SK-N-SH (cell line): ENCODE results near the gene STK16.

Experiments used
- FOXJ3 ChIP-seq: sonication (generic); formaldehyde crosslinking; IDR thresholded peaks from 2 replicates; pipeline ENCODE4 v1.5.1; 2020; ENCODE audit warnings: mild to moderate bottlenecking, missing genetic modification reagents
- FOXM1 ChIP-seq: IDR thresholded peaks from 2 replicates; pipeline ENCODE4 v1.4.0; 2012; ENCODE audit warnings: low read depth, mild to moderate bottlenecking
- POLR2AphosphoS5 ChIP-seq: IDR thresholded peaks from 2 replicates; pipeline ENCODE4 v1.6.1; 2012; ENCODE audit warnings: low read depth, low read length
- RAD21 ChIP-seq: IDR thresholded peaks from 2 replicates; pipeline ENCODE4 v1.6.1; 2012; ENCODE audit warnings: mild to moderate bottlenecking, low read length
- REST ChIP-seq: IDR thresholded peaks from 2 replicates; pipeline ENCODE4 v1.6.1; 2012; ENCODE audit warnings: mild to moderate bottlenecking, low read depth, low read length, moderate library complexity
- TEAD4 ChIP-seq: IDR thresholded peaks from 2 replicates; pipeline ENCODE4 v1.4.0; 2012; ENCODE audit warnings: mild to moderate bottlenecking, borderline replicate concordance; ENCODE audit not compliant: insufficient read depth
- YY1 ChIP-seq: IDR thresholded peaks from 2 replicates; pipeline ENCODE4 v1.4.0; 2012; ENCODE audit warnings: low read depth, mild to moderate bottlenecking
- TF ChIP-seq, protein P1 (sequence below): fragments of 200-600 bp; sonication (generic); IDR thresholded peaks from 2 replicates; pipeline ENCODE4 v1.6.1; 2017; ENCODE audit warnings: antibody characterized with exemption, mild to moderate bottlenecking, moderate library complexity

DNA sequence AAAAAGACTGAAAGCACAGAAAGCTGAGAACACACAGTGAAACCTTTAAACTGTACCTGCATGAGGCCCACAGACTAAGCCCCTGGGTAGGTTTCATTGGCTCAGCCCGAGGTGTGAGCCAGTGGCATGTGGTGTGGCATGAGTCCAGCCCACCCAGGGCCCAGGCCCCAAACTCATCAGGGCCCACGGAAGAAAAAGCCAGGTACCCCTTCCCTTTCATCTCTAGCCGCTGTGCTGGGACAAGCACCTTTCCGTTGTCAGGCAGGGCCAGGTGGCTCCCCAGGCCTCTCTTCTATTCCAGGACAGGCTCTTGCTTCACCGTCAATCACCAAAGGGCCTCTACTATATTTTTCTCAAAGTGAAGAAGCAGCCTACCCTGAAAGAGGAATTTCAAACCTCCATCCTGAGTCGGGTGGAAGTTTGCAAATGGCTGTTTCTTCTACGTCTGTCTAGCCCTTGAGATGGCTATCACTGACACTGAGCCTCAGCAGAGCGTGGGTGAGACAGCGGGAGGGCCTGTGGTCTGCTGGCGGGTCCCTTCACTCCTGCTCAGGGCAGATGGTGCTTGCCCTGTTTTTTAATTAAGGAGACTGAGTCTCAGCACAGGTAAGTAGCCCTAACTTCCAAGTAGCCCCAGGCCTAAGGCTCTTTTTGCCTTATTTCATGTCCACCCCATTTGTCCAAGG is 42.4 kb downstream of the STK16 start:
- TF ChIP-seq POLR2AphosphoS5 (no peak), YY1 (no peak), TEAD4 (no peak), FOXJ3 (CRISPR knock-in tag) (no peak), REST (no peak), FOXM1 (no peak), RAD21 (no peak)
- TF ChIP-seq, protein P1, sequence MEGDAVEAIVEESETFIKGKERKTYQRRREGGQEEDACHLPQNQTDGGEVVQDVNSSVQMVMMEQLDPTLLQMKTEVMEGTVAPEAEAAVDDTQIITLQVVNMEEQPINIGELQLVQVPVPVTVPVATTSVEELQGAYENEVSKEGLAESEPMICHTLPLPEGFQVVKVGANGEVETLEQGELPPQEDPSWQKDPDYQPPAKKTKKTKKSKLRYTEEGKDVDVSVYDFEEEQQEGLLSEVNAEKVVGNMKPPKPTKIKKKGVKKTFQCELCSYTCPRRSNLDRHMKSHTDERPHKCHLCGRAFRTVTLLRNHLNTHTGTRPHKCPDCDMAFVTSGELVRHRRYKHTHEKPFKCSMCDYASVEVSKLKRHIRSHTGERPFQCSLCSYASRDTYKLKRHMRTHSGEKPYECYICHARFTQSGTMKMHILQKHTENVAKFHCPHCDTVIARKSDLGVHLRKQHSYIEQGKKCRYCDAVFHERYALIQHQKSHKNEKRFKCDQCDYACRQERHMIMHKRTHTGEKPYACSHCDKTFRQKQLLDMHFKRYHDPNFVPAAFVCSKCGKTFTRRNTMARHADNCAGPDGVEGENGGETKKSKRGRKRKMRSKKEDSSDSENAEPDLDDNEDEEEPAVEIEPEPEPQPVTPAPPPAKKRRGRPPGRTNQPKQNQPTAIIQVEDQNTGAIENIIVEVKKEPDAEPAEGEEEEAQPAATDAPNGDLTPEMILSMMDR, result no peak
